KG1 (cell line): ENCODE results near the gene CDYL.
A peak's percentile ranks its signal among the peaks of the same experiment; 100 is the strongest.

Experiments
- DNase-seq: peaks from one replicate; lab custom pipeline; 2025; lab: John Stamatoyannopoulos, UW

The CDYL gene

GRCh38 chr6:4776131-4776492 is at the start of gene CDYL:
Gene CDYL, plus strand, starts transcription at chr6:4776404. Its CDS starts 380 bp downstream, at chr6:4776784.
- peak; percentile 46 for DNase-seq

- no peak for DNase-seq
Observed at GRCh38 chr6:4726645-4727044, 49.6 kb upstream of the CDYL start.

GRCh38 chr6:4727217-4727616 is 49.0 kb upstream of the CDYL start:
- DNase-seq, result no peak

GRCh38 chr6:4727671-4728435 is 48.4 kb upstream of the CDYL start:
- no peak for DNase-seq

- DNase-seq, result no peak
Observed at GRCh38 chr6:4728436-4728769, 47.8 kb upstream of the CDYL start.

GRCh38 chr6:4728926-4729325 is 47.3 kb upstream of the CDYL start:
- no peak for DNase-seq

GRCh38 chr6:4731996-4732395 is 44.2 kb upstream of the CDYL start:
- no peak for DNase-seq

- DNase-seq, result no peak
Observed at GRCh38 chr6:4732691-4733315, 43.4 kb upstream of the CDYL start.

- DNase-seq, result no peak
Observed at GRCh38 chr6:4736371-4736873, 39.8 kb upstream of the CDYL start.

GRCh38 chr6:4740032-4740431 is 36.2 kb upstream of the CDYL start:
- DNase-seq, result no peak

GRCh38 chr6:4743062-4743461 is 33.1 kb upstream of the CDYL start:
- DNase-seq, result no peak

GRCh38 chr6:4743926-4744325 is 32.3 kb upstream of the CDYL start:
- no peak for DNase-seq

- no peak for DNase-seq
Observed at GRCh38 chr6:4747588-4747987, 28.6 kb upstream of the CDYL start.

- DNase-seq, result no peak
Observed at GRCh38 chr6:4751823-4752464, 24.3 kb upstream of the CDYL start.

GRCh38 chr6:4756247-4756646 is 20.0 kb upstream of the CDYL start:
- no peak for DNase-seq

GRCh38 chr6:4759997-4760396 is 16.2 kb upstream of the CDYL start:
- DNase-seq, result no peak

- no peak for DNase-seq
Observed at GRCh38 chr6:4760773-4761172, 15.4 kb upstream of the CDYL start.

- no peak for DNase-seq
Observed at GRCh38 chr6:4762294-4762693, 13.9 kb upstream of the CDYL start.

- no peak for DNase-seq
Observed at GRCh38 chr6:4763921-4764320, 12.3 kb upstream of the CDYL start.

- DNase-seq, result no peak
Observed at GRCh38 chr6:4768815-4769214, 7.4 kb upstream of the CDYL start.

GRCh38 chr6:4772750-4773149 is 3.5 kb upstream of the CDYL start:
- DNase-seq, result no peak

GRCh38 chr6:4773181-4773580 is 3.0 kb upstream of the CDYL start:
- no peak for DNase-seq

- no peak for DNase-seq
Observed at GRCh38 chr6:4774296-4774695, 1.9 kb upstream of the CDYL start.
